GM21529 (cell line): ENCODE measurements around the gene UBE2D3.

Experiments
- ATAC-seq: cut with Tn5 transposase; IDR thresholded peaks from one replicate; pipeline ENCODE4 v1.9.1; 2021; ENCODE audit not compliant: unreplicated experiment

UBE2D3 gene

DNA sequence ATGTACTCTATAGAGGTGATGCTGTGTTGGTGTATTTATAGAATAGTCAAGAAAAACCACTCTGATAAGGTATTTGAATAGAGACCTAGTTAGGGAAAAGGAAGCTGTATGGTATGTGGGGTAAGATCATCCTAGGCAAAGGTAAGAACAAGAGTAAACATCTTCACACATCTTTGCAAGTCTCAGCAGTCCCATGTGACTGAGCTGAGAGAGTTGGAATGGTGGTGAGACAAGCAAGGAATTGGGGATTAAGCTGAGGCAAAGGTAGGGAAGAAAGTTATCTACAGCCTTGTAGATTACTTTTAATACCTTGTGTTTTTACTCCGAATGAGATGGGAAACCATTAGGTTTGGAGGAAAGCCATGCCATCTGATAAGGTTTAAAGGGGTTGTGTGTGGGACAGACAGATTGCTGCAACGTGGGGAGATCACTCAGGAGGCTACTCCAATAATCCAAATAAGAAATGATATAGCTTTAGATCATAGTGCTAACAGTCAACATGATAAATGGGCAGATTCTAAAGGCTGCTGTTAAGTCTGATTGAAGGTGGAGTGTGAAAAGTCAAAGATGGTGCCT, 34.9 kb downstream of the UBE2D3 start:
- ATAC-seq, result no peak

DNA sequence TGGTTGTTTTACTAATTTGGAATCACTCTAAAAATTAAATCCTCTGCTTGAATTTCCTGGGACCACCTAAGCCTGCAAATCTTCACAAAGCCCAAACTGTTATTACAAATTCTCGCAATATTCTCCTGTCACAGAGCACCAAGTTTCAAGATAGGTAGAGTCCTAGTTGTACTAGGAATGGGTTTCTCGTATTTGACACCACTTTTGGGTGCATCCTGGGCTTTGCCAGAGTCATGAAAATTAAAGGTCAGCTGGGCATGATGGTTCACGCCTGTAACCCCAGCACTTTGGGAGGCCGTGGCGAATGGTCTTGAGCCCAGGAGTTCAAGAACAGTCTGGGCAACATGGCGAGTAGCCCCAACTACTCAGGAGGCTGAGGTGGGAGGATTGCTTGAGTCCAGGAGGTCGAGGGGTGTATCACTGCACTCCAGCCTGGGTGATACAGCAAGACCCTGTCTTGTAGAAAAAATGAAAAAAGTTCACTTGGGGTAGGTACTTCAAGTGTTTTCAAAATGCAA, 36.0 kb downstream of the UBE2D3 start:
- no peak for ATAC-seq

- ATAC-seq, result no peak
These were observed 38.0 kb downstream of the UBE2D3 start for GRCh38 chr4:102789317-102789717.

- no peak for ATAC-seq
These were observed 39.4 kb downstream of the UBE2D3 start for GRCh38 chr4:102787944-102788343.

DNA sequence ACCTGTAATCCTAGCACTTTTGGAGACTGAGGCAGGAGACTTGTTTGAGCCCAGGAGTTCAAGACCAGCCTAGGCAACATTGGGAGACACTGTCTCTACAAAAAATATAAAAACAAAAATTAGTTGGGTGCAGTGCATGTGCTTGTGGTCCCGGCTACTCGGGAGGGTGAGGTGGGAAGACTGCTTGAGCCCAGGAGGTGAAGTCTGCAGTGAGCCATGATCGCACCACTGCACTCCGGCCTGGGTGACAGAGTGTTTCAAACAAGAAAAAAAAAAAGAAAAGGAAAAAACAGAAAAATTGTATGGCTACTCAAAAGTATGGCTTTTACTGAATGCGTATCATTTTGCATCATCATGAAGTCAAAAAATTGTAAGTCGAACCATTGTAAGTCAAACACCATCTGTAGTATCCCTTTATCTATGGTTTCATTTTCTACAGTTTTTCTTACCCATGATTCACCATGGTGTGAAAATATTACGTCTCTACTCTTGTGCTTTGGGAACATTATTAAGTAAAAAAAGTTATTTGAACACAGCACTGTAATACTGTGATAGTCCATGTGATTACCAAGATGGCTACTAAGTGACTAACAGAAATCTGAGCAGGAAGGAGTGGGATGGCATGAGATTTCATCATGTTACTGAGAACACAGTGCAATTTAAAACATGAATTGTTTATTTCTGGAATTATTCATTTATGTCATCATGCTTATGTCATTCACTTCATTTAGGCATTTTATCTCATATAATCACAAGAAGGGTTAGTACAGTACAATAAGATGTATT, 40.1 kb downstream of the UBE2D3 start:
- ATAC-seq, result no peak

DNA sequence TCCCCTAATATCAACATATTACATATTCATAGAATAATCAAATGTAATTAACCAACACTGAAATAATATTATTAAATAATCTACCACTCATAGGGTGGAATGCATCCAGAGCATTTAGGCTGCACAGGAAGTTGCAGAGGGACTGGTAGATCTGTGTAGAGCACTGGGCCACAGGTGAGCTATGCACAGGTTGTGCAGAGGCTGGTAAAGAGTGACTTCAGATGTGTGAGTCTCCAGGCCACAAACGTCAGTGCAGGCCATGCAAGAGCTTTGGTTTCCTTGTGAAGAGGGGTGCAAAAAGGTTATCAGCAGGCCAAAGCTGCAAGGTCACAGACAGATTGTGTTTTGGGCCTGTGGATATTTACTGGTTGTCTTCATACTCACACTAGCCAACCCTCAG, 41.1 kb downstream of the UBE2D3 start:
- ATAC-seq, result no peak

DNA sequence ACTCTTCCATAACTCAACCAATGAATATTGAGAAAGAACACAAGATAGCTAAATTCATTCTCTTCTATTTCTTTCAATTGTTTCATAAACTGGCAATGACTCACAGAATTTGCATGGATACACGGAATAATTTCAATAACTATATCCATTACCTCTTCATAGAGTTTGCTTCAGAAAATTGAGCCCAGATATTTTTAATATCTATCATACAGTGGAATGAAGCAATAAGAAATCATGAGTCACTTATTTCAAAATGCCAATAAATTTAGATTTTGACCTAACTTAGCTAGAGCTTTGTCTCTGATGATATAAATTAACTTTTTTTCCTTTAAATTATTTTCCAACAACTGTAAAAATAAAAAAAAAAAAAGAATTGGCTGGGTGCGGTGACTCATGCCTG, 44.3 kb downstream of the UBE2D3 start:
- ATAC-seq, result no peak

DNA sequence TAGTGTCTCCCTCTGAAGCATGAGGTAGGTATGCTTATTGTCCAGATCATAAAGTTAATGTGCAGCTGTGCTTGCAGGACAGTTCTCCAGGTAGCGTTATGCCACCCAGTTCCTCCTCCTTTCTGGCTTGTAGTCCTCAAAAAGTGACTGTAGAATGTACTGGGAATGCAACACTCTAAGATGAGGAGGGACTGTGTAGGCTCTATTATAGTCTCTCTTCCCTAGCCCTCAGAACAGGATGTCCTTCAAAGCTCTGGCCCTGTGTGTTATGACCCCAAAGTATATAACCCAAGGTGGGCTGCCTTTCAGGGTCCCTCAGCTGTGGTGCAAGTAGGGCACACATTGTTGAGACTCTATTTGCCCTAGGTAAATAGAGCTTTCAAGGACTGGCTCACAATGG, 45.8 kb downstream of the UBE2D3 start:
- ATAC-seq, result no peak

GRCh38 chr4:102780476-102781144, 46.7 kb downstream of the UBE2D3 start:
- ATAC-seq, result peak; percentile 45

- no peak for ATAC-seq
These were observed 48.1 kb downstream of the UBE2D3 start for GRCh38 chr4:102779204-102779603.

- ATAC-seq, result no peak
These were observed 48.6 kb downstream of the UBE2D3 start for GRCh38 chr4:102778720-102779119.

DNA sequence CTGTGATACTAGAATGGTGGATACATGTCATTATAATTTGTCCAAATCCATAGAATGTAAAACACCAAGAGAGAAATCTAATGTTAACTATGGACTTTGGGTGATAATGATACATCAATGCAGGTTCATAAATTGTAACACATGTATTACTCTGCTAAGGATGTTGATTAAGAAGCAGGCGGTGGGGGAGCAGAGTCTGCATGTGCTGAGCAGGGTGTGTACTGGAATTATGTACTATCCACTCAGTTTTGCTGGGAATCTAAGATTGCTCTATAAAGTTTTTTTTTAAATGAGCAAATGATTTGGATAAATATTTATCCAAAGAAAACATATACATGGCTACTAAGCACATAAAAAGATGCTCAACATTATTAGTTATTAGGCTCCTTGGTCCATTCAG, 51.5 kb downstream of the UBE2D3 start:
- no peak for ATAC-seq

DNA sequence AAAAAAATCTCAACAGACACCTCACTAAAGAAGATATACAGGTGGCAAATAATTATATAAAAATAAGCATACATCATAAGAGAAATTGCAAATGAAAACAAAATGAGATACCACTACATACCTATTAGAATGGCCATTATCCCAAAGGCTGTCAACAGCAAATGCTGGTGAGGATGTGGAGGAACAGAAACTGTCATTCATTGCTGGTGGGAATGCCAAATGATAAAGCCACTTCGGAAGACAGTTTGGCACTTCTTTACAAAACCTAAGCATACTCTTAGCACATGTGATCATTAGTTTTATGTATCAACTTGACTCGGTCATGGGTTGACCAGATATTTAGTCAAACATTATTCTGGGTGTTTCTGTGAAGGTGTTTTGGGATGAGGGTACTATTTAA, 53.1 kb downstream of the UBE2D3 start:
- no peak for ATAC-seq

GRCh38 chr4:102772738-102773340, 54.5 kb downstream of the UBE2D3 start:
- ATAC-seq, result no peak

DNA sequence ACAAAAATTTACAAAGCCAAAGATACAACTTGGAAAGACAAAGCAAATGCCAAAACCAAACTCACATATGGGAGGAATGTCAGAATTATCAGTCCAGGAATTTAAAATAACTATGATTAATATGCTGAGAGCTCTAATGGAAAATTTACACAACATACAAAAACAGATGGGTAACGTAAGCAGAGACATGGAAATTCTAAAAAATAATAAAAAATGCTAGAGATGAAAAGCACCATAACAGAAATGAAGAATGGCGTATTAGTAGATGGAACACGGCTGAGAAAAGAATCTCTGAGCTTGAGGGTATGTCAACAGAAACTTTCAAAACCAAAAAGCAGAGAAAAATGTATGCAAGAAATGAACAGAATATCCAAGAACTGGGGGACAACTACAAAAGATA, 62.5 kb downstream of the UBE2D3 start:
- no peak for ATAC-seq

DNA sequence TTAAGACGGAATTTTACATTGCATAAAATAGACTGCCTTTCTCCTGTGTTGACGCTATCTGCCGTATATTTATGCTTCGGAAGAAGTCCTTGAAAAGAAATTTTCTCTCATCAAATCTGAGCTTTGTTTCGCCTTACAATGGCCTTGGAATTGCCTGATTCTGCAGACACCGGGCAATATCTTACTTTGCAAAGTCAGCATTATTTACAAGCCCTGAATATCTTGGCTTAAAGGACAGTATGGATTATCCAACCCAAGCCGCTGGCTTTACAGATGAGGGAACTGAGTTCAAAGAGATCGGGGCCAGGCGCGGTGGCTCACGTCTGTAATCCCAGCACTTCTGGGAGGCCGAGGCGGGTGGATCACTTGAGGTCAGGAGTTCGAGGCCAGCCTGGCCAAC, 65.4 kb downstream of the UBE2D3 start:
- ATAC-seq, result no peak

- ATAC-seq, result no peak
These were observed 66.1 kb downstream of the UBE2D3 start for GRCh38 chr4:102761296-102761701.

GRCh38 chr4:102760645-102761295, 66.6 kb downstream of the UBE2D3 start, which contains the start of gene MANBA:
TSS of gene MANBA (minus strand) at chr4:102760968. CDS start at chr4:102760894, 74 bp downstream.
- ATAC-seq, result peak; percentile 92

DNA sequence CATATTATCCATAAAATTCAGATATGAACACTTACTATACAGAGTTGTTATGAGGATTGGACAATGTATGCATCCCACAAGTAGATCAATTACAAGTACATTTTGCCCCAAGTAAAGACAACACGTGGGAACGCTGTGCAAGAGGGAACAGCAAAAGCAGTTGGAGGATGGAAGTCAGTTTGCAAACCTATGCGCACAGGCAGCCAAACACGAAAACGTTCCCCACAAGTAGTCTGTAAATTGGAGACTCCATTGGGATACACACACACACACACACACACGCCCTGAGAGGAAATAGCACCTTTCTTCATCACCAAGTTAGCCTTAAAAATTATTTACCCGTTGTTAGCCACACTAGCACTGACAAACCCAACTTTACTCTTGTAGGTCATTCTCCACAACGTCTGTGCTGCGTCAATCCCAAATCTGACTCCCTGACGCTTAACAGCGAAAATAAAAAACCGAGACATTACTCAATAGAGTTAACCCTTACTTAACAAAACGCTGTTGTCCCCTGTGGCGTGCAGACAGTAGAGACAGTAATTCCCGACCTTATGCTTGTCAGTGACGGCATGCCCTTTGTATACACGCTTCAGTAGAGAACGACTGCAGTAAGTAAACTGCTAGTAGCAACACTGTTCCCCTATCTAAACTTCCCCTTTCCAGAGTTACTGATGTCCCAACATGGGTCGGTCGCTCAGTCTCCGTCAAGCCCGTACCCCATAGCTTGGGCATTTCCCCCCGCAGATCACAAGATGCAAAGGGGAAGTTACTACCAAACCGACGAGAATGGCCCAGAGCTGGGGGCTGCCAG, 67.3 kb downstream of the UBE2D3 start:
- peak; percentile 62 for ATAC-seq
